ENCODE measurements around the gene COL25A1.

Gene COL25A1

GRCh38 chr4:109156356-109156755 is 146.1 kb downstream of the COL25A1 start:
- no peak for DNase-seq (ENCODE audit: extremely low spot score)
- TF ChIP-seq, protein P1, sequence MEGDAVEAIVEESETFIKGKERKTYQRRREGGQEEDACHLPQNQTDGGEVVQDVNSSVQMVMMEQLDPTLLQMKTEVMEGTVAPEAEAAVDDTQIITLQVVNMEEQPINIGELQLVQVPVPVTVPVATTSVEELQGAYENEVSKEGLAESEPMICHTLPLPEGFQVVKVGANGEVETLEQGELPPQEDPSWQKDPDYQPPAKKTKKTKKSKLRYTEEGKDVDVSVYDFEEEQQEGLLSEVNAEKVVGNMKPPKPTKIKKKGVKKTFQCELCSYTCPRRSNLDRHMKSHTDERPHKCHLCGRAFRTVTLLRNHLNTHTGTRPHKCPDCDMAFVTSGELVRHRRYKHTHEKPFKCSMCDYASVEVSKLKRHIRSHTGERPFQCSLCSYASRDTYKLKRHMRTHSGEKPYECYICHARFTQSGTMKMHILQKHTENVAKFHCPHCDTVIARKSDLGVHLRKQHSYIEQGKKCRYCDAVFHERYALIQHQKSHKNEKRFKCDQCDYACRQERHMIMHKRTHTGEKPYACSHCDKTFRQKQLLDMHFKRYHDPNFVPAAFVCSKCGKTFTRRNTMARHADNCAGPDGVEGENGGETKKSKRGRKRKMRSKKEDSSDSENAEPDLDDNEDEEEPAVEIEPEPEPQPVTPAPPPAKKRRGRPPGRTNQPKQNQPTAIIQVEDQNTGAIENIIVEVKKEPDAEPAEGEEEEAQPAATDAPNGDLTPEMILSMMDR (IDR thresholded peaks at IDR 0.05; ENCODE audit: control extremely low read depth, extremely low read depth, low read depth, missing control alignments): no peak
- POLR2A ChIA-PET: no interaction called here
- CTCF ChIA-PET: interaction anchor here (2.7 kb wide), 1 partner anchor 9 kb away, joined by 19 read pairs; no protein-coding TSS in a partner anchor

GRCh38 chr4:109155682-109156283 is 146.7 kb downstream of the COL25A1 start:
- TF ChIP-seq, protein P1 (IDR thresholded peaks at IDR 0.05; ENCODE audit: control extremely low read depth, extremely low read depth, low read depth, missing control alignments): no peak
- POLR2A ChIA-PET: no interaction called here
- CTCF ChIA-PET: interaction anchor here (1.8 to 2.7 kb wide), 2 partner anchors 10 to 44 kb away, joined by 5 to 19 read pairs; no protein-coding TSS in a partner anchor
- DNase-seq (ENCODE audit: extremely low spot score): no peak

DNA sequence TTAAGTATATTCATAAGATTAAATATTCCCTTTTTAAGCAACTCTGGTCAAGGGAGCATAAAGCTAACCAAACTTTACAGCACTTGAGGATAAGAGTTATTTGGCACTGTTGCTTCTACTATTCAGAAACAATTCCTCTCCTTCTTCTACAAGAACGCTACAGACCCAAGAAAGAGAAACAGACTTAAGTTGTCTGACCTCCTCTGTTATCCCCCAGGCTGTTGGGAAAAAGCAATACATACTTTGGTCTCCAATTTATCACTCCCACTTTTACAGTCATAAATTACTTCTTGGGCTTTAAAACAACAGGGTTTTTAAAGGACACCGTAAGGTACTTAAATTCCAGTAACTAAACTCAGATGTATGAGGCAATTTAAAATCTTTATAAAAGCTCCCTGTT is 147.4 kb downstream of the COL25A1 start:
- ChIA-PET POLR2A (no interaction called here), CTCF (interaction anchor here (0.9 to 2.7 kb wide), 4 partner anchors 11 to 139 kb away, joined by 3 to 19 read pairs (median 5); no protein-coding TSS in a partner anchor)
- no peak for DNase-seq (ENCODE audit: extremely low spot score)

GRCh38 chr4:109154424-109154823 is 148.0 kb downstream of the COL25A1 start:
- DNase-seq (ENCODE audit: extremely low spot score): no peak
- ChIA-PET POLR2A (no interaction called here), CTCF (interaction anchor here (0.9 to 2.7 kb wide), 4 partner anchors 11 to 139 kb away, joined by 3 to 19 read pairs (median 5); no protein-coding TSS in a partner anchor)
- TF ChIP-seq, protein P1 (IDR thresholded peaks at IDR 0.05; ENCODE audit: control extremely low read depth, extremely low read depth, low read depth, missing control alignments): no peak

More for the DNA sequence above, 147.4 kb downstream of the COL25A1 start:
- TF ChIP-seq, protein P1 (IDR thresholded peaks at IDR 0.05; ENCODE audit: control extremely low read depth, extremely low read depth, low read depth, missing control alignments): no peak

DNA sequence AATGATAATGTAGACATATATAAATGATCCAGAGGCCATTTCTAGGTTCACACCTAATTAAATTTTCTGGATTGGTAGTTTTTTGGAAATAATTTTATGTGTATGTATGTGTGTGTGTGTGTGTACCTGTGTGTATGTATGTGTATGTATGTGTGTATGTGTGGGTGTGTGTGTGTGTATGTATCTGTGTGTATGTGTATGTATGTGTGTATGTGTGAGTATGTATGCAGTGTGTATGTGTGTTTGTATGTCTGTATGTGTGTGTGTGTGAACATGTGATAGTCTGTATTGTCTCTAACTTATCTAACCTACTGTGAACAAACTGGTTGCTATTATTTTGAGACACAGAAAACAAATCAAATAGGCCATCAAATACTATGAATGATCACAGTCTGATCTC is 152.6 kb downstream of the COL25A1 start:
- POLR2A ChIA-PET: no interaction called here
- CTCF ChIA-PET: no interaction called here
- TF ChIP-seq, protein P1 (IDR thresholded peaks at IDR 0.05; ENCODE audit: control extremely low read depth, extremely low read depth, low read depth, missing control alignments): no peak
- DNase-seq (ENCODE audit: extremely low spot score): no peak

DNA sequence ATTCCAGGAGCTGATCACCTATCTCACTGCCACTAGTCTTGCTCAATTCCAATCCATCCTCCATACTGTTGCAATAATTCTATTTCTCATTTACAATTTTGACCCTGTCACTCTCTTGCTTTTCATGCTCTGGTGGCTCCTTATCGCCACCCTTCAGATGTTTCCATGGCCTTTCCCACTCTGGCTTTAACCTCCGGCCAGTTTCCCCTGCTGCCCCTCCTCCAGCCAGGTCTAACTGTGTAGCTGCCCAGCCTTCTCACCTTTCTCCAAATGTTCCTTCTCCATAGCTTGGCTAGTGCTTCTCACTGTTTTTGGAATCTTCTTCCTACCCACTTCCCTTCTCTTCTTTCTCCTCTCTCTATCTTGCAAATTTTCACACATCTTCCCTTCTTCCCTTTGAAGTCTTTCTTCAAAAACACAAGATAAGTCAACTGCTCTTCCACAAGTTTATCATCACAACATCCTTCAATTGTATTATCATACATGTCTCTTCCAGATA is 153.8 kb downstream of the COL25A1 start:
- POLR2A ChIA-PET: no interaction called here

More for the DNA sequence above, 153.8 kb downstream of the COL25A1 start:
- TF ChIP-seq, protein P1 (IDR thresholded peaks at IDR 0.05; ENCODE audit: control extremely low read depth, extremely low read depth, low read depth, missing control alignments): no peak
- CTCF ChIA-PET: no interaction called here
- no peak for DNase-seq (ENCODE audit: extremely low spot score)
